PC-9 (cell line): ENCODE measurements around the gene STXBP2. TPM values are rescaled to one million over a fixed set of nuclear protein-coding genes. Genes with fewer than 3 reads are reported as not detected.

Experiments
- BruUV-seq: library from RNA; stranded (reverse); fragments of 400-500 nt; replicated peaks from 2 replicates; lab custom pipeline; 2021; lab: Mats Ljungman, UMichigan
- CTCF ChIA-PET: fragments of 300-600 bp; sonication (Branson Sonifier 250); formaldehyde crosslinking; loops from one replicate; lab custom pipeline; 2022; ENCODE audit warnings: antibody characterized with exemption; lab: Charles Lee
- POLR2A ChIA-PET: fragments of 300-600 bp; sonication (Branson Sonifier 250); formaldehyde crosslinking; loops from one replicate; lab custom pipeline; 2022; ENCODE audit warnings: antibody characterized with exemption; ENCODE audit not compliant: unreplicated experiment; lab: Charles Lee
- DNase-seq, 2 experiments: peaks; one replicate each; pipeline versions ENCODE4 v3.0.0 to v3.0.0-alpha.2; 2015 to 2022; ENCODE audit warnings: mixed read lengths in 1 of 2
- H2AFZ ChIP-seq: fragments of 200-600 bp; sonication (generic); 2 replicates; pipeline ENCODE4 v1.8.1; 2017; ENCODE audit warnings: antibody characterized with exemption
- H3F3A ChIP-seq: fragments of 200-600 bp; sonication (generic); 2 replicates; pipeline ENCODE4 v1.8.1; 2017; ENCODE audit warnings: antibody characterized with exemption, mild to moderate bottlenecking, low read depth; ENCODE audit not compliant: insufficient read depth
- H3K27ac ChIP-seq: fragments of 200-600 bp; sonication (generic); 2 replicates; pipeline ENCODE4 v1.6.1; 2016; ENCODE audit warnings: mixed run types
- H3K27me3 ChIP-seq: fragments of 200-600 bp; sonication (generic); 2 replicates; pipeline ENCODE4 v1.6.1; 2016; ENCODE audit warnings: low read depth, mixed run types; ENCODE audit not compliant: insufficient read depth
- H3K36me3 ChIP-seq: fragments of 200-600 bp; sonication (generic); 2 replicates; pipeline ENCODE4 v1.6.1; 2016; ENCODE audit warnings: low read depth, mixed run types
- H3K4me1 ChIP-seq: fragments of 200-600 bp; sonication (generic); replicated peaks from 2 replicates; pipeline ENCODE4 v1.6.1; 2016; ENCODE audit warnings: mixed run types; ENCODE audit not compliant: insufficient read depth
- H3K4me2 ChIP-seq: fragments of 200-600 bp; sonication (generic); 2 replicates; pipeline ENCODE4 v1.6.1; 2017; ENCODE audit warnings: mixed run types
- H3K4me3 ChIP-seq: fragments of 200-600 bp; sonication (generic); 2 replicates; pipeline ENCODE4 v1.6.1; 2016; ENCODE audit warnings: mixed run types
- H3K79me2 ChIP-seq: fragments of 200-600 bp; sonication (generic); 2 replicates; pipeline ENCODE4 v1.6.1; 2017; ENCODE audit warnings: low read depth, mixed run types
- H3K9me2 ChIP-seq: fragments of 200-600 bp; sonication (generic); 2 replicates; pipeline ENCODE4 v1.8.1; 2017; ENCODE audit warnings: mild to moderate bottlenecking; ENCODE audit not compliant: insufficient read depth
- H3K9me3 ChIP-seq: fragments of 200-600 bp; sonication (generic); 2 replicates; pipeline ENCODE4 v1.8.1; 2016; ENCODE audit warnings: low read depth; ENCODE audit not compliant: insufficient read depth
- H4K20me1 ChIP-seq: fragments of 200-600 bp; sonication (generic); 2 replicates; pipeline ENCODE4 v1.8.1; 2017; ENCODE audit not compliant: insufficient read depth
- EZH2 ChIP-seq: fragments of 200-600 bp; sonication (generic); IDR thresholded peaks from 2 replicates; pipeline ENCODE4 v1.8.0; 2017; ENCODE audit warnings: antibody characterized with exemption, low read depth
- intact Hi-C: fragments of 100-400 bp; cut with micrococcal nuclease; formaldehyde crosslinking; loops from one replicate; pipeline ENCODE4 v1.10.0; 2022; ENCODE audit not compliant: unreplicated experiment
- total RNA-seq: library from RNA; stranded (reverse); gene quantifications from 2 replicates; pipeline ENCODE4 v1.2.3, GENCODE V29; 2021
- TF ChIP-seq, protein P1 (sequence below): fragments of 200-600 bp; sonication (generic); conservative IDR thresholded peaks from 2 replicates; pipeline ENCODE4 v1.6.1; 2017; ENCODE audit warnings: mixed run types, antibody characterized with exemption, mild to moderate bottlenecking, moderate library complexity

STXBP2 gene
- total RNA-seq, 1 experiment from 2014 or later, result 148 TPM

- POLR2A ChIA-PET, result no interaction called here
- no peak overlapping the region for H3K4me2 ChIP-seq
- H2AFZ ChIP-seq, result no peak overlapping the region
- H3K79me2 ChIP-seq, result no peaks in the 10 kb centered on the region
- peaks cover 12% of the 10 kb centered on the region; the same call in 1 of the 2 replicates for H3F3A ChIP-seq
- no peaks in the 10 kb centered on the region for H3K9me2 ChIP-seq
- H3K4me1 ChIP-seq, result no peaks in the 10 kb centered on the region
- peaks cover 10% of the 10 kb centered on the region; the same call in 1 of the 2 replicates for H4K20me1 ChIP-seq
- H3K27ac ChIP-seq, result no peak overlapping the region
- no peaks in the 10 kb centered on the region for H3K27me3 ChIP-seq
- CTCF ChIA-PET, result no interaction called here
- no peaks in the 10 kb centered on the region for H3K9me3 ChIP-seq
- no peak overlapping the region for H3K4me3 ChIP-seq
- intact Hi-C loops, result no loop called here
- DNase-seq, result no peak
- no peaks in the 10 kb centered on the region; the same call in 1 of the 2 replicates for H3K36me3 ChIP-seq
- TF ChIP-seq, protein P1, sequence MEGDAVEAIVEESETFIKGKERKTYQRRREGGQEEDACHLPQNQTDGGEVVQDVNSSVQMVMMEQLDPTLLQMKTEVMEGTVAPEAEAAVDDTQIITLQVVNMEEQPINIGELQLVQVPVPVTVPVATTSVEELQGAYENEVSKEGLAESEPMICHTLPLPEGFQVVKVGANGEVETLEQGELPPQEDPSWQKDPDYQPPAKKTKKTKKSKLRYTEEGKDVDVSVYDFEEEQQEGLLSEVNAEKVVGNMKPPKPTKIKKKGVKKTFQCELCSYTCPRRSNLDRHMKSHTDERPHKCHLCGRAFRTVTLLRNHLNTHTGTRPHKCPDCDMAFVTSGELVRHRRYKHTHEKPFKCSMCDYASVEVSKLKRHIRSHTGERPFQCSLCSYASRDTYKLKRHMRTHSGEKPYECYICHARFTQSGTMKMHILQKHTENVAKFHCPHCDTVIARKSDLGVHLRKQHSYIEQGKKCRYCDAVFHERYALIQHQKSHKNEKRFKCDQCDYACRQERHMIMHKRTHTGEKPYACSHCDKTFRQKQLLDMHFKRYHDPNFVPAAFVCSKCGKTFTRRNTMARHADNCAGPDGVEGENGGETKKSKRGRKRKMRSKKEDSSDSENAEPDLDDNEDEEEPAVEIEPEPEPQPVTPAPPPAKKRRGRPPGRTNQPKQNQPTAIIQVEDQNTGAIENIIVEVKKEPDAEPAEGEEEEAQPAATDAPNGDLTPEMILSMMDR, result no peak
- TF ChIP-seq EZH2, result no peak
- no TSS peak for BruUV-seq
Observed at GRCh38 chr19:7610491-7611240, 26.2 kb upstream of the STXBP2 start.

DNA sequence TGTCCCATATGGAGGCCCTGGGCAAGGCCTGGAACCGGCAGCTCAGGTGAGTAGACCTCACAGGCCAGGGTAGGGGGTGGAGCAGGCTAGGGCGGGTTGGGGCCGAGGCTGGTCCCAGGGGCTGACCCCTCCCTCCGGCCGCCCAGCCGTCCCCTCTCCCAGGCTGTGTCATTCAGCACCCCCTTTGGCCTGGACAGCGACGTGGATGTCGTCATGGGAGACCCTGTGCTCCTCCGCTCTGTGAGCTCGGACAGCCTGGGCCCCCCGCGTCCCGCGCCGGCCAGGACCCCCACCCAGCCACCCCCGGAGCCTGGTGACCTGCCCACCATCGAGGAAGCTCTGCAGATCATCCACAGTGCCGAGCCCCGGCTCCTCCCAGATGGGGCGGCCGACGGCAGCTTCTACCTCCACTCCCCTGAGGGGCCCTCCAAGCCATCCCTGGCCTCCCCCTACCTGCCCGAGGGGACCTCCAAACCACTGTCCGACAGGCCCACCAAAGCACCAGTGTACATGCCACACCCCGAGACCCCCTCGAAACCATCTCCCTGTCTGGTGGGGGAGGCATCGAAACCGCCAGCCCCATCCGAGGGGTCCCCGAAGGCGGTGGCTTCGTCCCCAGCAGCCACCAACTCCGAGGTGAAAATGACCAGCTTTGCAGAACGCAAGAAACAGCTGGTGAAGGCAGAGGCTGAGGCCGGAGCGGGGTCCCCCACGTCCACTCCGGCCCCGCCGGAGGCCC lies 25.2 kb upstream of the STXBP2 start:
- DNase-seq, result no peak
- Histone ChIP-seq H3K79me2 (no peaks in the 10 kb centered on the region), H3K9me3 (no peaks in the 10 kb centered on the region), H3K9me2 (no peaks in the 10 kb centered on the region), H2AFZ (no peak overlapping the region), H3K4me2 (no peak overlapping the region), H3K27me3 (no peaks in the 10 kb centered on the region), H4K20me1 (peaks cover 4% of the 10 kb centered on the region; the same call in 1 of the 2 replicates), H3K27ac (no peak overlapping the region), H3F3A (peaks cover 12% of the 10 kb centered on the region; the same call in 1 of the 2 replicates), H3K36me3 (no peaks in the 10 kb centered on the region; the same call in 1 of the 2 replicates), H3K4me3 (no peak overlapping the region), H3K4me1 (no peaks in the 10 kb centered on the region)
- TF ChIP-seq, protein P1, result no peak
- TF ChIP-seq EZH2, result no peak
- POLR2A ChIA-PET, result no interaction called here
- no TSS peak for BruUV-seq
- intact Hi-C loops, result no loop called here
- CTCF ChIA-PET, result no interaction called here

DNA sequence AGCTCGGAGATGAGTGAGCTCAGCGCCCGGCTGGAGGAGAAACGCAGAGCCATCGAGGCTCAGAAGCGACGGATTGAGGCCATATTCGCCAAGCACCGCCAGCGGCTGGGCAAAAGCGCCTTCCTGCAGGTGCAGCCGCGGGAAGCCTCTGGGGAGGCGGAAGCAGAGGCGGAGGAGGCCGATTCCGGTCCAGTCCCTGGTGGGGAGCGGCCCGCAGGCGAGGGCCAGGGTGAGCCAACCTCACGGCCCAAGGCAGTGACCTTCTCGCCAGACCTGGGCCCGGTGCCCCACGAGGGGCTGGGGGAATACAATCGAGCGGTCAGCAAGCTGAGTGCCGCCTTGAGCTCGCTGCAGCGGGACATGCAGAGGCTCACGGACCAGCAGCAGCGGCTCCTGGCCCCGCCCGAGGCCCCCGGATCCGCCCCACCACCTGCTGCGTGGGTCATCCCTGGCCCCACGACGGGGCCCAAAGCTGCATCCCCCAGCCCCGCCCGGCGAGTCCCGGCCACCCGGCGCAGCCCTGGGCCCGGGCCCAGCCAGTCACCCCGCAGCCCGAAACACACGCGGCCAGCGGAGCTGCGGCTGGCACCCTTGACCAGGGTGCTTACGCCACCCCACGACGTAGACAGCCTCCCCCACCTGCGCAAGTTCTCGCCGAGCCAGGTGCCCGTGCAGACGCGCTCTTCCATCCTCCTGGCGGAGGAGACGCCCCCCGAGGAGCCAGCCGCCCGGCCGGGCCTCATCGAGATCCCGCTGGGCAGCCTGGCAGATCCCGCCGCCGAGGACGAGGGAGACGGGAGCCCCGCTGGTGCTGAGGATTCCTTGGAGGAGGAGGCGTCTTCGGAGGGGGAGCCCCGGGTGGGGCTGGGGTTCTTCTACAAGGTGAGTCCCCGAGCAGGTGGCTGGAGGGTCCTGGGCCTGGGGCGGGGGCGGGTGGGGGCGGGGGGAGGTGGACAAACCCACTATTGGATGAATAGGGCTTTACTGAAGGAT lies 24.3 kb upstream of the STXBP2 start:
- peak in 1 of 2 experiments; percentile 22 for DNase-seq
- intact Hi-C loops, result no loop called here
- Histone ChIP-seq H2AFZ (no peak overlapping the region), H3K4me3 (no peak overlapping the region), H4K20me1 (peaks cover under 1% of the 10 kb centered on the region; the same call in 1 of the 2 replicates), H3K9me3 (no peaks in the 10 kb centered on the region), H3K79me2 (no peaks in the 10 kb centered on the region), H3K4me2 (no peak overlapping the region), H3K27me3 (no peaks in the 10 kb centered on the region), H3K9me2 (no peaks in the 10 kb centered on the region), H3K4me1 (peaks cover 5% of the 10 kb centered on the region; the same call in 1 of the 2 replicates), H3F3A (peaks cover 12% of the 10 kb centered on the region), H3K27ac (no peak overlapping the region), H3K36me3 (peaks cover 4% of the 10 kb centered on the region)
- POLR2A ChIA-PET, result no interaction called here
- CTCF ChIA-PET, result no interaction called here
- BruUV-seq, result TSS peak; percentile 47
- no peak for TF ChIP-seq EZH2
- TF ChIP-seq, protein P1, result no peak
